ENCODE data around the gene CCDC88B.
"Not testable (repeated sequence)": the region's sequence is repeated elsewhere in the genome, so short reads cannot be mapped to it uniquely, and the experiment has no call there.

- TF ChIP-seq CTCF, POLR2A, POLR2AphosphoS5 (IDR thresholded peaks at IDR 0.05): not testable (repeated sequence)
Measured at GRCh38 chr11:64323984-64324383, 16.0 kb upstream of the CCDC88B start.

Measured in suprapubic skin (tissue), 4 donors.